ENCODE results near the gene HSPA2. TPM values are rescaled to one million over a fixed set of nuclear protein-coding genes. Genes with fewer than 3 reads are reported as not detected.
A peak's percentile ranks its signal among the peaks of the same experiment; 100 is the strongest.

Gene HSPA2
- total RNA-seq, 4 donors from 2014 or later = 79.3 to 111 (median 98.9) TPM

DNA sequence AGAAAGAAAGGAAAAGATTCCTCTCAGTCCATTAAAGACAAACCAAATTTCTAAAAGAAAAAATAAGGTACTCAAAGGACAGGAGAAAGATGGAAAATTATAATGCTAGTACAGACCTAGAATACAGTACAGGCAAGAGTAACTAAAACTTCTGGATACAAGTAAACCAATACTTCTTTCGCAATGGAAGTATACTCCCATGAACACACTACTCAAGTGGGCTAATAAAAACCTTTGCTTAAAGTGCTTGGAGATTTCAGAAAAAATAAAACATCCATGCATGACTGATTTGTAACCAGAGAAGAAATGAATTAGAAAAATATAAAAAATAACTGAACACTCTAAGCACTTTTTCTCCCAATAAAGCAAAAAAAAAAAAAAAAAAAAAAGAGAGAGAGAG is 40.5 kb upstream of the HSPA2 start:
- no peak overlapping the region for H3K4me3 ChIP-seq
- TF ChIP-seq, protein P1, sequence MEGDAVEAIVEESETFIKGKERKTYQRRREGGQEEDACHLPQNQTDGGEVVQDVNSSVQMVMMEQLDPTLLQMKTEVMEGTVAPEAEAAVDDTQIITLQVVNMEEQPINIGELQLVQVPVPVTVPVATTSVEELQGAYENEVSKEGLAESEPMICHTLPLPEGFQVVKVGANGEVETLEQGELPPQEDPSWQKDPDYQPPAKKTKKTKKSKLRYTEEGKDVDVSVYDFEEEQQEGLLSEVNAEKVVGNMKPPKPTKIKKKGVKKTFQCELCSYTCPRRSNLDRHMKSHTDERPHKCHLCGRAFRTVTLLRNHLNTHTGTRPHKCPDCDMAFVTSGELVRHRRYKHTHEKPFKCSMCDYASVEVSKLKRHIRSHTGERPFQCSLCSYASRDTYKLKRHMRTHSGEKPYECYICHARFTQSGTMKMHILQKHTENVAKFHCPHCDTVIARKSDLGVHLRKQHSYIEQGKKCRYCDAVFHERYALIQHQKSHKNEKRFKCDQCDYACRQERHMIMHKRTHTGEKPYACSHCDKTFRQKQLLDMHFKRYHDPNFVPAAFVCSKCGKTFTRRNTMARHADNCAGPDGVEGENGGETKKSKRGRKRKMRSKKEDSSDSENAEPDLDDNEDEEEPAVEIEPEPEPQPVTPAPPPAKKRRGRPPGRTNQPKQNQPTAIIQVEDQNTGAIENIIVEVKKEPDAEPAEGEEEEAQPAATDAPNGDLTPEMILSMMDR (IDR thresholded peaks at IDR 0.05) = no peak
- TF ChIP-seq POLR2A (IDR thresholded peaks at IDR 0.05) = no peak
- no peaks in the 10 kb centered on the region for H3K9me3 ChIP-seq
- WGBS, 2 donors = 92 to 100% methylated on average over 1 of the region's 1 CpG
- peaks cover 0 to 10% (median 0%) of the 10 kb centered on the region in 3 donors for H3K36me3 ChIP-seq
- H3K4me1 ChIP-seq = peaks cover 0 to 41% (median 29%) of the 10 kb centered on the region in 4 donors
- DNase-seq (ENCODE audit: low spot score in 2 of 2) = no peak
- peak overlapping the region in 2 of 4 donors; percentile 99 to 100 for H3K27ac ChIP-seq
- H3K27me3 ChIP-seq = no peaks in the 10 kb centered on the region

GRCh38 chr14:64501411-64502171 is 39.0 kb upstream of the HSPA2 start:
- peak overlapping the region; percentile 96 to 100 (median 100) for H3K27ac ChIP-seq
- H3K4me3 ChIP-seq = peak overlapping the region in 3 of 4 donors; percentile 64 to 99 (median 93)
- H3K4me1 ChIP-seq = peaks cover 0 to 51% (median 34%) of the 10 kb centered on the region in 4 donors
- DNase-seq (ENCODE audit: low spot score in 2 of 2) = peak; percentile 24 to 70
- H3K27me3 ChIP-seq = no peaks in the 10 kb centered on the region
- TF ChIP-seq, protein P1 (IDR thresholded peaks at IDR 0.05) = no peak
- TF ChIP-seq EP300 (IDR thresholded peaks at IDR 0.05) = peak in 1 of 2 donors; percentile 61
- H3K9me3 ChIP-seq = no peaks in the 10 kb centered on the region
- H3K36me3 ChIP-seq = no peaks in the 10 kb centered on the region
- WGBS, 2 donors = 42 to 47% methylated on average over 8 of the region's 8 CpGs

DNA sequence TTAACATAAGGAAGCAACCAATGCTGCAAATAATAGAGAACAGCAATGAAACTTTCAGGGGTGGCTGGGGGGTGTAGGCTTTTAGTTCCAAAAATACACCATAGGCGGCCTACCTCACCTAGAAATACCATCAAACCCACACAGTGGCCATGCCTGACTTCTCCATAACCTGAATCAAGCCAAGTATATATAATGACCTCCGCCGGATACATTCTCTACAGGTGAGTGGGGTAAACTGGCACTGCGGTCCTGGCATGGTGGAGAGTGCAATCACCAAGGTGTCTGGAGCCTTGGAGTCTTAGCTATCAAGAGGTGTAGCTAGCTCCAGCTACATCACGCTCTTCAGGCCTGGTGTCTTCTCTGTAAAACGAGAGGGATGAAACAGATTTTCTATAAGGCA is 38.1 kb upstream of the HSPA2 start:
- TF ChIP-seq EP300 (IDR thresholded peaks at IDR 0.05) = no peak
- TF ChIP-seq POLR2A (IDR thresholded peaks at IDR 0.05) = no peak
- TF ChIP-seq, protein P1 (IDR thresholded peaks at IDR 0.05) = no peak
- DNase-seq (ENCODE audit: low spot score in 2 of 2) = no peak
- 53 to 56% methylated on average over 6 of the region's 6 CpGs for WGBS, 2 donors
- no peaks in the 10 kb centered on the region for H3K9me3 ChIP-seq
- H3K4me3 ChIP-seq = peak overlapping the region; percentile 64 to 99 (median 94)
- H3K27ac ChIP-seq = peak overlapping the region; percentile 96 to 100 (median 100)
- no peaks in the 10 kb centered on the region for H3K27me3 ChIP-seq
- H3K4me1 ChIP-seq = peaks cover 0 to 59% (median 38%) of the 10 kb centered on the region in 4 donors
- no peaks in the 10 kb centered on the region for H3K36me3 ChIP-seq

- Histone ChIP-seq H3K4me1 (peaks cover 0 to 61% (median 40%) of the 10 kb centered on the region in 4 donors), H3K4me3 (peak overlapping the region; percentile 64 to 99 (median 94)), H3K27ac (peak overlapping the region; percentile 96 to 100 (median 100)), H3K36me3 (no peaks in the 10 kb centered on the region), H3K9me3 (no peaks in the 10 kb centered on the region), H3K27me3 (no peaks in the 10 kb centered on the region)
- TF ChIP-seq POLR2A (IDR thresholded peaks at IDR 0.05) = no peak
- 1% methylated on average over 28 to 29 of the region's 29 CpGs for WGBS, 2 donors
- no peak for DNase-seq (ENCODE audit: low spot score in 2 of 2)
Measured at GRCh38 chr14:64502887-64503433, 37.6 kb upstream of the HSPA2 start.

- Histone ChIP-seq H3K36me3 (no peaks in the 10 kb centered on the region), H3K4me1 (peaks cover 0 to 68% (median 43%) of the 10 kb centered on the region in 4 donors), H3K9me3 (no peaks in the 10 kb centered on the region), H3K4me3 (peak within 1 kb of the TSS; percentile 64 to 99 (median 94)), H3K27ac (peak within 1 kb of the TSS; percentile 96 to 100 (median 100)), H3K27me3 (no peaks in the 10 kb centered on the region)
- DNase-seq (ENCODE audit: low spot score in 2 of 2) = peak; percentile 73 to 78
- peak; percentile 56 to 82 for TF ChIP-seq POLR2A (IDR thresholded peaks at IDR 0.05)
- peak in 1 of 2 donors; percentile 72 for TF ChIP-seq EP300 (IDR thresholded peaks at IDR 0.05)
- TF ChIP-seq, protein P1 (IDR thresholded peaks at IDR 0.05) = peak in 1 of 5 experiments; percentile 35
- WGBS, 2 donors = 1% methylated on average over 14 to 73 of the region's 87 CpGs
Measured at GRCh38 chr14:64503434-64504309, 36.9 kb upstream of the HSPA2 start, which contains the start of gene ZBTB25. TSS of gene ZBTB25 (minus strand) at chr14:64503838. CDS start at chr14:64490533, 13,305 bp downstream.

Data from tibial nerve (tissue), 4 donors.